GM13976 (cell line): Measurements from ENCODE around the gene ASTN1.

Experiments used
- DNase-seq: peaks from one replicate; pipeline ENCODE4 v3.0.0; 2012; ENCODE audit warnings: low spot score
- in situ Hi-C: fragments of 300-500 bp; cut with MboI; formaldehyde crosslinking; loops from one replicate; pipeline ENCODE4 v1.12.0; 2022; ENCODE audit warnings: low sequenced_read_pairs, mixed read lengths, inconsistent platforms; ENCODE audit not compliant: unreplicated experiment
- TF ChIP-seq, protein P1 (sequence below): IDR thresholded peaks from 2 replicates; pipeline ENCODE4 v1.5.1; 2012; ENCODE audit warnings: borderline replicate concordance, mild to moderate bottlenecking; ENCODE audit not compliant: insufficient read depth; ENCODE audit errors: extremely low read depth, missing control alignments, control extremely low read depth

ASTN1 gene

DNA sequence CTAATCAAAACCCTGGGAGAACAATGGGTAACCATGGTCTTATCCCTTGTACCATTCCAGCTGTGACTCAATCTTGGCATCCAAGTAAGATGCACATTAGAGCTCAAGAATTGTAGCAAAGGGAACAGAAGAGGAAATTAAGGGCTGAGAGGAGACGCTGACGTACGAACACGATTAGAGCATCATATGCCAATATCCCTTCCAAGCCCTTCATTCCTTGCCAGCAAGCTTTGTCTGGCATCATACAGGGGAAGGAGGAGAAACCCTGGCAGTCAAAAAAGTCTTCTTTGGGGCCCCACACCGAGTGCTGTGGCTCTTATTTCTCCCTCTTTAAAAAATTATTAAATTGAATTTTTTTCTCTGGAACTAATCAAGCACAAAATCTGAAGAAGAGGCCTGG lies 120.9 kb downstream of the ASTN1 start:
- in situ Hi-C loops, result no loop called here
- TF ChIP-seq, protein P1, sequence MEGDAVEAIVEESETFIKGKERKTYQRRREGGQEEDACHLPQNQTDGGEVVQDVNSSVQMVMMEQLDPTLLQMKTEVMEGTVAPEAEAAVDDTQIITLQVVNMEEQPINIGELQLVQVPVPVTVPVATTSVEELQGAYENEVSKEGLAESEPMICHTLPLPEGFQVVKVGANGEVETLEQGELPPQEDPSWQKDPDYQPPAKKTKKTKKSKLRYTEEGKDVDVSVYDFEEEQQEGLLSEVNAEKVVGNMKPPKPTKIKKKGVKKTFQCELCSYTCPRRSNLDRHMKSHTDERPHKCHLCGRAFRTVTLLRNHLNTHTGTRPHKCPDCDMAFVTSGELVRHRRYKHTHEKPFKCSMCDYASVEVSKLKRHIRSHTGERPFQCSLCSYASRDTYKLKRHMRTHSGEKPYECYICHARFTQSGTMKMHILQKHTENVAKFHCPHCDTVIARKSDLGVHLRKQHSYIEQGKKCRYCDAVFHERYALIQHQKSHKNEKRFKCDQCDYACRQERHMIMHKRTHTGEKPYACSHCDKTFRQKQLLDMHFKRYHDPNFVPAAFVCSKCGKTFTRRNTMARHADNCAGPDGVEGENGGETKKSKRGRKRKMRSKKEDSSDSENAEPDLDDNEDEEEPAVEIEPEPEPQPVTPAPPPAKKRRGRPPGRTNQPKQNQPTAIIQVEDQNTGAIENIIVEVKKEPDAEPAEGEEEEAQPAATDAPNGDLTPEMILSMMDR, result no peak
- DNase-seq, result no peak

DNA sequence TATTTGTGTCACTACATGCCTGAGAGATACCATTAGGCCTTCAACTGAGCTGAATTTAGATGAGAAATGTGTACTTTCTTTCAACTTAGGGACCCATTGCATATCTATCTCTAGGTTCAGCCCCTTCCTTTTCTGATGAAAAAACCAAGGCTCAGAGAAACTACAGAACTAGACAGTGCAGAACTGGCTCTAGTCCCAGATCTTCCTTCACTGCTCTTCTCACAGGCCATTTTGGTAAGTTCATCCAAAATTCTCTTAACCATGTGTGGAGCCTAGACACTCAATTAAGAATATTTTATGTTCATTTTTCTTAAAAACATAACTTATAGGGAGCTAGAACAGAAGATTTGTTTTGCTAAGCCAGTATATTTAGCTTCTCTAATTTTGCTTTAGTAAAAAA lies 128.9 kb downstream of the ASTN1 start:
- in situ Hi-C loops, result no loop called here
- TF ChIP-seq, protein P1, result no peak
- DNase-seq, result no peak

DNA sequence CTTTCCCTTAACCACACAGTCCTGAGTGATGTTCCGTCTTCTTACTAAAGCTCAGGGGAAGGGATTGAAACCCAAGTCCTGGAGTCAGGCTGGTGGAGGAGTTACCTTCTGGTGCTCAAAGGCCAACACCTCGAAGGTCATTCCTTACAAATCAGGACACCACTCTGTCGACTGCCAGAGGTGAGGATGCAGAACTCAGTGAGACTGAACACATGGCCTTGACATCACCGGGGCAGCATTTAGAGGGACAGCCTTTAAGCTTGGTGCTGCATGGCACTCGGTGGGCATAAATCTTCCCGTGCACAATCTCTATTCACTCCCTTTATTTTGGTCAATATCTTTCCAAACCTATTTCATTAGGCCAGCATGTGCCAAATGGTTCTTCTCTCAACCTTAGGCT lies 130.9 kb downstream of the ASTN1 start:
- no peak for DNase-seq
- TF ChIP-seq, protein P1, result no peak
- in situ Hi-C loops, result no loop called here

DNA sequence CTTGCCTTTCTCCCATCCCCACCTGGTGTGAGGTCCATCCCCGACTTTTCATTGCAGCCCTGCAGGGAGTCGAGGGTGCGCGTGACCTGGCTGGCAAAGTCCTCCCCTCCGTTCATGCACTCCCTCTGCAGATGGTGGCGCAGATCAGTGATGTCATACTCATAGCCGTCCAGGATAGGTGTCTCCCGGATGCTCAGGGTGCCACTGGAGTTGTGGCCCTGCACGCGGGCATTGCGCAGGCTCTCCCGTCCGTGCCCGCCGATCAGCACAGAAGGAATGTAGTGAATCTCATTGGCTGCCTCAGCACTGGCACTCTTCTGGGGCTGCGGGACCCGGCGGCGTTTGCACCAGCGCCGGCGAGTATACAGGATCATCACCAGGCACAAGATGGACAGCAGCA lies 132.1 kb downstream of the ASTN1 start:
- TF ChIP-seq, protein P1, result no peak
- DNase-seq, result no peak
- in situ Hi-C loops, result no loop called here

DNA sequence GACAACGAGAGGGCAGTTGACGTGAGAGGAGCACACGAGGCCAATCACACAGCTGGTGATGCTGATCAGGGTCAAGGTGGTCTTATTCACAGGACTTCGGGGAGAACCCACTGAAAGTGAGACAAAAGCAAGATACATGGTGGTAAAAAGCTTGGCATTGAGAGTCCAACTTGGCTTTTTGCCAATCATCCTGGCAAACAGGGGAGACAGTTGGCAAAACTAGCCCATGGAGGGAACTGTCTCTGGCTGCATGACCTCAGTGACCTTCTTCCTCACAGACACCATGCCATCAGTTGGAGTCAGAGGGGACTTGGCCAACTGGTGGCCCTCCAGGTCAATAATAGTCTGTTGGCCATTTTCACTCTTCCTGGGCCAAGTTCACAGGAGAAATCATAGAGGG lies 139.9 kb downstream of the ASTN1 start:
- TF ChIP-seq, protein P1, result no peak
- DNase-seq, result no peak

DNA sequence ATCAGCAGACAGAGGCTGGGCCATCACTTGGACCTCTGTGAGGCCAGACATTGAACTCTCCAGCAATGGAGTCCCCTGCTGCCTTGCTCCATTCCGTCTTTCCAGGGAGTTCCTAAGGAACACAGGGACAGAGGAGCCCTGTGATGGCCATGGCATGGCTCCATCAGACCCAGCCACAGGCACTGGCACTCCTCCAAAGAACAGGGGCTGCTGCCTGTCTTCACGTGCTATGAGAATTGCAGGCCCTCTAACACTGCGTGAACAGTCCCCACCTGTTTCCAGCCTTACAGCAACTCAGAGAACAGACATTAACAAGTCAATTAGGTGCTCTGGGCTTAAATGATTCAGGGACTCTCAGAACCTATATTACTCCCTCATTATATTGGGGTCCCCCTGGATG lies 140.8 kb downstream of the ASTN1 start:
- TF ChIP-seq, protein P1, result no peak
- DNase-seq, result no peak
- in situ Hi-C loops, result no loop called here

More for the DNA sequence above, 139.9 kb downstream of the ASTN1 start:
- in situ Hi-C loops, result no loop called here

DNA sequence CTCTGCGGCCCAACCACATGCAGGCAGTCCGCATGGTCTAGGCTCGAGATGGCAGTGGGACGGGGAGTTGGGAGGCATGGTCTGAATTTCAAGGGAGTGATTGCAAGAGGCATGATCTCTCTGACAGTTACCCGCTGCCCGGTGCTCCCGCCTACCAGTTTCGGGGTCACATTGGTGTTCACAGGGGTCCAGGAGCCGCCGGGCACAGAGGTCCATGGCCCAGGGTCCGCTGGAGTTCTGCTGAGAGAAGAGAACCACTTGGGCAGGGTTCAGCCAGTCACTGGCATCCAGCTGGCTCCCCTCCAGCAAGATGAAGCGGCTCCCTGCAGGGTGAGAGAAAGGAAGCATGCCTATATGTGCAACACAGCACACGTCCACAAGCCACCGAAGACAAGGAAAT lies 141.3 kb downstream of the ASTN1 start:
- no peak for DNase-seq
- in situ Hi-C loops, result no loop called here
- TF ChIP-seq, protein P1, result no peak
